Measurements from ENCODE around the gene RBM18.

Gene RBM18

DNA sequence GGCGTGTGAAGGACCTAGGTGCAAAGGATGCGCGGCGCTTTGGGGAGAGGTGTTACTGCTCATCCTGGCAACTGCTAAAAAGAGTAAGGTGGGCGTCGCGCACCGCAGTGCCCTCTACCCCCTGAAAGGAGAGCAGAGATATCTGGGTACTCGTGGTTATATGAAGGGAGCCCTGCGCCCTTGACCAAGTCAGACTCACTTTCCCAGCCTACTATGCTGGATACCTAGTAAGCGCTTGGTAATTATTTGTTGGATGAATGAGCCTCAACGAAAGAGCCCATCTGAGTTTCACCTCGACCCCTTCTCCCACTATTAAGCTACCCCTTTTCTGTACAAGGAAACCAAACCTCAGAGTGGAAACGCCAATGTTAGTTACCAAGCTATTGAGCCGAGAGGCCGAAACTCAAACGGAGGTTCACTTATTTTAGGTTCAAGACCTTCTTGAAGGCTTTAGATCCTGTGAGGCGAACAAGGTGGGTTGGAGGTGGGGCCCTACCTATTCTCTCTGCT is 43.9 kb downstream of the RBM18 start:
- DNase-seq, result no peak

DNA sequence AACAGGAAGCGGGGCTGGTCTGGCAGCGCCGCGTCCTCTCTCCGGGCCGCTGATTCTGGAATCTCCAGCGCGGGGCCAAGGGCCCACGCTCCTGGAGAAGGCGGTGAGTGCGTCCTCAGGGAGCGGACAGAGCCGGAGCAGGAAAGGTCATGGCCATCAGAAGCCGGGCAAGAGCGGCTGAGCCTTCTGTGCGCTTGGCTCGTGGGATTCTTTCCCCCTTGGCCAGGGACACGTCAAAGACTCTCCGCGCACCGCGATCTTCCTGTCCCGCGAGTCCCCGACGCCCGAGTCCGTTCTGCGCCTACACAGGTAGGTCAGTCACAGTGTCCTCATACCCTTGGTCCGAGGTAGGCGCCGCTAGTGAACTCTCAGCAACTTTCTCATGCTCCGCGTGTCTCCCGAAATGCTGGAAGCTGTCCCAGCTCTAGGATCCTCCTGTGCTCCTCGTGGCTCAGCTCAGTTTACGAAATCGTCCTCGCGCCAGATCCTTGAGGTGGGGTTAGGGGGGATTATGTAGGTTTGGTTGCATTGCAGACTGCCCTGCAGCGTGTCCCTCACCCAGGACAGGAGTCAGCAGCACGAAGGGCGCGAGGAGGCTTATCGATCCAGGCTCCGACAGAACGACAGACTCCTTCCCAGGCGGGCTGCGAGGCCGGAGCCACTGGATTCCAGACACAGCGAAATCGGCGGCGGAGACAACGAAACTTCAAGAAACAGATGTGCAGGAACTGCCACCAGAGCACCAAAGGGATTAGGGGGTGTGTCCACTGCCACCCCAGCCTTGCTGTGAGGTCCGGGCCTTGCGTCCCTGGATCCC is 44.6 kb downstream of the RBM18 start:
- DNase-seq, result no peak

DNA sequence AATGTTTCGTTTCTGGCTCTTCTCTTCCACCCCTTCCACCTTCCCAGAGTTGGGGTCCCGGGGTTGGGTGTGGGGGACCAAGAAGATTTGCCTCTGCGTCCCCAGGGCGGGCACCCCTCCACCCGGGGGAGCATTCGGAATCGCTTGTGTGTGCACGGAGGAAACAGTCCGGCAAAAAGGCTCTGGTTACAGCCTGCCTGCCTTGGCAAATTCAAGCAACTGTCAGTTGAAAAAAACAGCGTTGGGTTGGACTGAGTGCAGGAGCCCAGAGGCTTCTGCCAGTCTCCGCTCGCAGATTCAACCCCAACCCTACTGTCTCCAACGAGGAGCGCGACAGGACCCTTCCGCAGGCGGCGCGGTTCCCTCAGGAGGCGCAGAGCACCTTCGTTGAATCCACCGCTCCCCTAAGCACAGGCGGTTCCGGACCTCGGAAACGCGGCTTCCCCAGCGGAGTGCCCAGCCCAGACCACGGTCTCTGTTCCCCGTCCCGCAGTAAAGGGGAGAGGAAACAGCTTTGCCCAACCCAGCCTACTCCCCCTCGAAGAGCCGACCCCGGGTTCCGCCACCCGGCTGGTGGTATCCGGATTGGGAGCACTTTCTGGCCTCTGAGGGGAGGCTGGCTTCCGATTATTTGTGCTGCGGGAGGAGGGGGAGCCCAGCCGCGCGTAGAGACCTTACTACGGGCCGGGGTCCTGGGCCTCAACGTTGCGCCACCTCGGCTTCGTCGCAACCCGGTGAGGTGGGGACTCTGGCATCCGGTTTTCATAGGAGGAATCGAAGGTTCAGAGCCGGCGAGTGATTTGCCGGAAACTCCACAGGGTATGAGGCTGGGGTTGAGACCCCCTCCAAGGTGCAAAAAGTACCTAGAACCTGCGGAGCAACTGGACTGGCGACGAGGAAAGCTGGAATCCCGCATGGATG is 45.4 kb downstream of the RBM18 start:
- no peak for DNase-seq

DNA sequence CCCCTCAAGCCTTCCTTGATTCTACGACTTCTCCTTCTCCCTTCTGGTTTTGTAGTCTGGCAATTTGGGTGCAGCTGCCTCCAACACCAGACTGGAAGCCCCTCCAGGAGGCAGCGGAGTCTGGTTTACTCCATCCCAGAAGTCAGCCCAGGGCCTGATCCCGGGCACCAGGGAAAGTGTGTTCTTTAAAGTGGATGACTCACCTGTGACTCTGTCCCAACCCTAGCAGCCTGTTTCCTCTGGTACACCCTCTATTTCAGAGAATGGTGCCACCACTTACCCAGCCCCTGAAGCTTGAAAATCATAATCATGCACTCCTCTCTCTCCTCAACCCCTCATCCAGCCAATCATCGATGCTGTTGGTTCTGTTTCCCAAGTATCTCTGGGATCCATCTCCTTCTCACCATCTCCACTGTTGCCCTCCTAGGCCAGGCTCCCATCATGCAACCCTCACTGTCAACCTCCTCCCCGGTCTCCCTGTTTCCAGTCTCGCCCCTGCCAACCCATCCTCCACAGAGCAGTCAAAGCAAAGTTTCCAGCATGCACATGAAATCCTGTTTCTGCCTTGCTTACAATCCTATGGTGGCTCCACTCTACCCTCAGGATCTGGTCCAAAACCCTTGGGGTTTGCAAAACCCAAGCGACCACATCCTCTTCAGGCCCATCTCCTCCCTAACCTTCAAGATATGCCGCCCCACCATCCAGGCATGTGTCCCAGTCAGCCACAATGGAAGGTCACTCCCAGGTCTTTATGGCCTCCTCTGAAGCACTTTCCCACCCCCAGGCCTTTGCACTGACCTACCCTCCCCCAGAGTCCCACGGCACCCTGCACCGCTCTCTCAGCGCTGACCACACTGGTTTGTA is 46.3 kb downstream of the RBM18 start:
- DNase-seq, result no peak

DNA sequence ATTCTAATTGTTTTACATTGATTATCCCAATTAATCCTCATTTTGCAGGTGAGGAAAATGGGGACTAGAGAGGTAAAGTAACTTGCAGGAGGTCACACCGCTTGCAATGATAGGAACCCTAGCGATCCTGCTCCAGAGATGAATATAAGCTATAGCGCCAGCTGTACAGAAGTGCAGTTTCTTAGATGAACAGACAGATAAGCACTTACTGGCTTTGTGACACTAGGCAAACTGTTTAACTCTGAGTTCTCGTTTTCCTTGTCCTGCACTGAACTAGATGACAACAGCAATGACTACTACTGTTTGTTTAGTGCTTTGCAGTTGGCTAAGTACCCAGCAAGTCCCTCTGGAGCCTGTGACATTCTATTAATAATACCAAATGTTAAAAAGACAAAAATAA is 47.0 kb downstream of the RBM18 start:
- DNase-seq, result no peak

DNA sequence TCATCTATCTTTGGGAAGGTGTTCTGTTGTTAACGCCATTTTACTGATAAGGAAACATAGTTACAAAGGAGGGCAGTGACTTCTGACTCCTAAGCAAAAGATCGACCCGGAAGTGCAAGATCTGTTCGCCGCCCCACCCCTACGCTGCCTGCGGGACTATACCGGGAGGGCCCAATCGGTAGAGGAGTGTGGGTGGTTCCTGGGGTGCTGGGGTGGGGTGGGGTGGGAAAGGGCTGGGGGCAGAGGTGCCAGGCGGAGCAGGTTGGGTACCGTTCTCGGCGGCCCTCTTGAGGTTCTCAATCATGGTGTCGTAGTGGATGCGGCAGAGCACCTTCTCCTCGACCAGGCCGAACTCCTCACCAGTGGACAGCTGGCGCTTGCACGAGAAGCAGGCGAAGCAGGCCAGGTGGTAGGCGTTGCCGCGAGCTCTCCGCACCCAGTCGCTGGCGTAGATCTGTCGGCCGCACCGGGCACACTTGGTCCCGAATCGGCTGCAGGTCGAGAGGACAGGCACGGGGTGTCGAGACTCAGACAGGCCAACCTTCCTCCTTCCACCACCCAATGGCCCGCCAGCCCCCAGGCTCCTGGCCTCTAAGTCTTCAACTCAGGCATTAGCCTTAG is 47.7 kb downstream of the RBM18 start:
- no peak for DNase-seq

DNA sequence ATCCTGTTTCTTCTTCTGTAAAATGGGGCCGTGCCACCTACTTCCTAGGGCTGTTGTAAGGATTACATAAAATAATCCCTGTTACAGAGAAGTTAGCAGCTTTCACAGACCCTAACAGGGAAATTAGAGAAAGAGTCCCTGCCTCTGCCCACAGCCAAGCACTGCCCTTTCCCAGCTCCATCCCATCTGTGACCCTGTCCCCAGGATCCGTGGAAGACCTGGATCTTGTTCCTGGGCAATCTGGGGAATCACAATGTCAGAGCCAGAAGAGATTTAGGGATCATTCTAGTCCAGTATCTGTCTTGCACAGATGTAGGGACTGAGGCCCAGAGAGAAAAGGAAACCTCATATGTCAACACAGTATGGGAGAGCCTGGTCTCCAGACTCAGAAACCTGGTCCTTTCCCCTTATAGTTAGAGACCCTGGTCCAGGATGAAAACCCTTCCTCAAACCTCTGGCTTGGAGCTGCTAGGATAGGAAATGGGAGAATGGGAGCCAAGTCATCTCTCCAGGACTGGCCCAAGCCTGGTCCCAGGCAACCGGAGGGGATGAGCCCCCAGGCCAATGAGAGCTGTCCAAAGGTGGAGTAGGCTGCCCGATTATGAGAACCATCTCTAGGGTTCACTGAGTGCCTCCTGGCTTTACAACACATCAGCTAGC is 48.4 kb downstream of the RBM18 start:
- no peak for DNase-seq

DNA sequence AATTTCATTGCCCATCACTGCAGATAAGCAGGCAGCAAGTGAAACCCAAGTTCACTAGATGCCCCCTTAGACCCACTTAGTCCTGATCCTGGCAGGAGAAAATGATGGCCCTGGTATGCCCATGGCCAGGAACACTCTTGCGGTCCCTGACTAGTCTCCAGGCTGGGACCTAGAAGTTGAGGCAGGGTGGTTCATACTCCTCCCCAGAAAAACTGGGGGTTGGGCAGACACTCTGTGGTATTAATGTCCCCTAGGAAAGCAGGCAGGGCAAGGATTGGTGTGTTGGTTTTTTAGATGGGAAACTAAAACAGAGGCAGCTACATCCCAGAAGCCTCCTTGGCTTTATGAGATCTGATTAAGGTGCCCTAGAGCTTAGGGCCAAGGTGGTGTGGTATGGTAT is 49.0 kb downstream of the RBM18 start:
- DNase-seq, result no peak

DNA sequence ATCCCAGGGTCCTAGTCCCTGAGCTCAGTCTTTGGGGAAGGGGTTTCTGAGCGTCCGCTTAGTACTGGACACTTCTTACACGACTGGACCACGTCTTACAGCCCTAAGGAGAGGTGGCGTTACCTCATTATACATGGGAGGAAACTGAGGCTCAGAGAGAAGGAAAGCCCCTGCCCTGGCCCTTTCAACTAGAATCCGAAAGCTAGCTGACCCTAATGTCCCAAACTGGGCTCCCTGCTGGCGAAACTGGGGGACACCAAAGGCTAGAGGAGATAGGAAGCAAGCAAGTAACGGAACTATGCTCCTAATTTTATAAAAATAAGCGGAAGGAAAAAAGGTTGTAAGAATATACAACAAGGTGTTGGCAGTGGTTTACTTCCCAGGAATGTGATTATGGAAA is 50.1 kb downstream of the RBM18 start:
- DNase-seq, result no peak

DNA sequence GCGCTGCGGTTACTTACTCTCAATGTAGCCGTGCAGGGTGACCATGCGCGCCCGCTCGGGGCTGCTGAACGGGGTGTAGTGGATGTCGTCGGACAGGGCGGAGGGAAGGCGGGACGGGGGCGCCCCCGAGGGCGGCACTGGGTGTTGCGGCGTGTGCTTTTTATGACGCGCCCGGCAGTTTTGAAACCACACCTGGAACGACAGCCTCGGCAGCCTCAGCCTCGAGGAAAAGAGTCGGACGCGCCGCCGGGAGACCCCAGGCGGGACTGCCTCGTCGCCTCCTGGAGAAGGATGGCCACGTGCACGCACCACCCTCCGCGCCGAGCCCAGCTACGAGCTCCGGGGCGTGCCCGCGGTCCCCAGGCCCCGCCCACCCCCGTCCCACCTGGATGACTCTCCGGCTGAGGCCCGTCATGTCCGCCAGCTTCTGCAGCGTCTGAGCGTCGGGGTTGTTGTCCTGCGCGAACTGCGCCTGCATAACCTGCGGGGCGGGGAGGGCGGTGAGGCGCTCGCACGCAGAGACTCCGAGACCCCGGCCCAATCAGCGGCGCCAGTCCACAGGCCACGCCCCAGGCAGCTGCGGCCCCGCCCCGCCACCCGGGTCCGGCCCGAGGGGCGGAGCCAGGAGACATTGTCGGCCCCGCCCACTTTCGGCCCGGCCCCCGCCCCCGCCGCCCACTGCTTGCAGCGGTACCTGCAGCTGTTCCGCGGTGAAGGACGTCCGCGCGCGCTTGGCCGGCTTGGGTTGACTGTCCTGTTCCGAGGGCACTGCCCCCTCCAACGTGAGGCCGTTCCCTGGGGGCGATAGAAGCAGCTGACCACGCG is 50.8 kb downstream of the RBM18 start:
- DNase-seq, result peak; percentile 21 to 25

DNA sequence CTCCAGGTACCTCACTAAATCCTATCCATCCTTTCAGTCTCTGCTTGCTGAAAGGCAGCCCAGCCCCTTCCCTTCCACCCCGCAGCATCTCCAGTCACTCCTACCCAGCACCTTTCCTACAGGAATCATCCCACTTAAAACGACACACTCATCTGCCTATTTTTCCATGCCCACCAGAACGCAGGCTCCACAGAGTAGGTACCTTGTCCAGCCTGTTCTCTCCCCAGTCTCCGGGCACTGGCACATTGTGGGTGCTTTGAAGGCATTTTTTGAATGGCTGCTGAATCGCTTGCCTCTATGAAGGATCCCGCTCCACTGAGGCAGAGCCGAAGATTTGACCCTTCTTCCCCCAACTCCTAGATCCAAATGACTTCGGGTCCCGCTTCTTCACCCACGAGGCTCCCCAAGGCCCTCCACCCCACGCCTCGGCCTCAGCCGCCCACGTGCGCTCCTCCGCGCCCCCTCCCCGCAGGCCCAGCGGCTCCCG is 51.5 kb downstream of the RBM18 start:
- DNase-seq, result no peak

DNA sequence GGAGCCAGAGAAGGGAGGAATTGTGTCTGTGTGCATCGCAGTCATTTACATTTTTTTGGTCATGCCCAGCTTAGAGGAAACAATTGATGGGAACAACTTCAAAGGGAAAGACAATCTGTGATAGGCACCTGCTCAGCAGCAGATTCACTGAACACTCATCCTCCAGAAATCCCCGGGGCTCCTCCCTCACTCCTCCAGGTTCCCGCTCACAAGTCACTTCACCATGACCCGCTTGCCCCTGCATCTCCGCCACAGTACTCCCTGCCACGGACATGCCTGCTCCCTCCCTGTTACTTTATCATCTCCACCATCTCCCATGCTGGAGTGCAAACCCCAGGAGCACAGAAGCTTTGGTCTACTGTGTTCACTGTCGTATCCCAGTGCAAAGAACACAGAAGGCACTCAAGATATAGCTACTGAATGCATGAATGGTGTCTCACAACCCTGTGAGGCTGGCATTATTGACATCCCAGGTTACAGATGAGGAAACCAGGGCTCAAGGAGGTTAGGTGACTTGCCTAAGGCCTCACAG is 52.1 kb downstream of the RBM18 start:
- no peak for DNase-seq

DNA sequence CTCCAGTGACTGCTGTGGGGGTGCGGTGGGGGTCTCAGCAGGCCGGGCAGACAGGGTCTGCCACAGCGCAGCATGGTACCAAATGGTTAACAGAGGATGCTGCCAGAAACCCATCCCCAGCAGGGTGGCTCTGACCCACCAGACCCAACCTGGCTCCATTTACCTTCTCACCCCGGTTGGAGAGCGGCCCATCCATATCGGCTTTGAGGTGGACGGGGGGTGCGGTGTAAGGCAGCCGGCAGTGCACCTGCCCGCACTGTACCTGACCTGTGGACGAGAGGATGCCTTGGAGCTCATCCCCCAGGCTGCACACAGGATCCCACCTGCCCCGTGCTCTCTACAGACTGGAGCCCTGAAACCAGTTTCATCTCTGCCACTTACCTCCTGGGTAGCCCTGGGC is 55.2 kb downstream of the RBM18 start:
- DNase-seq, result no peak

DNA sequence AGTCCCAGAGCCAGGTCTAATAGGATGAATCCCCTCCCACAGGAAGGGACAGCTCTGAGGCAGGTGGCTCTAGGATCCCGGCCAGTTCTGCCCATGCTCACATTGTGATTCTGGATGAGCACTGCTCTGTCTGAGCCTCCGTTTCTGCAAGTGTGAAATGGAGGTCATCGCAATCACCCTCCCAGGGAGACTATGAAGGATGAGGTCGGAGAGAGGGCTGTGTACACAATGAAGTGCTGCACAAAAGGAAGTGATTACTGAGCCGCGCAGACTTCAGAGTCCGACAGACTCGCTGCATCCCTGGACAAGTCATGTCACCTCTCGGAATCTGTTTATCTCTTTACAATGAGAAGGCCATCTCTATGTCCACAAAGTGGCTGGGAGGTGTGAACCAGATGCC is 57.5 kb downstream of the RBM18 start:
- no peak for DNase-seq

DNA sequence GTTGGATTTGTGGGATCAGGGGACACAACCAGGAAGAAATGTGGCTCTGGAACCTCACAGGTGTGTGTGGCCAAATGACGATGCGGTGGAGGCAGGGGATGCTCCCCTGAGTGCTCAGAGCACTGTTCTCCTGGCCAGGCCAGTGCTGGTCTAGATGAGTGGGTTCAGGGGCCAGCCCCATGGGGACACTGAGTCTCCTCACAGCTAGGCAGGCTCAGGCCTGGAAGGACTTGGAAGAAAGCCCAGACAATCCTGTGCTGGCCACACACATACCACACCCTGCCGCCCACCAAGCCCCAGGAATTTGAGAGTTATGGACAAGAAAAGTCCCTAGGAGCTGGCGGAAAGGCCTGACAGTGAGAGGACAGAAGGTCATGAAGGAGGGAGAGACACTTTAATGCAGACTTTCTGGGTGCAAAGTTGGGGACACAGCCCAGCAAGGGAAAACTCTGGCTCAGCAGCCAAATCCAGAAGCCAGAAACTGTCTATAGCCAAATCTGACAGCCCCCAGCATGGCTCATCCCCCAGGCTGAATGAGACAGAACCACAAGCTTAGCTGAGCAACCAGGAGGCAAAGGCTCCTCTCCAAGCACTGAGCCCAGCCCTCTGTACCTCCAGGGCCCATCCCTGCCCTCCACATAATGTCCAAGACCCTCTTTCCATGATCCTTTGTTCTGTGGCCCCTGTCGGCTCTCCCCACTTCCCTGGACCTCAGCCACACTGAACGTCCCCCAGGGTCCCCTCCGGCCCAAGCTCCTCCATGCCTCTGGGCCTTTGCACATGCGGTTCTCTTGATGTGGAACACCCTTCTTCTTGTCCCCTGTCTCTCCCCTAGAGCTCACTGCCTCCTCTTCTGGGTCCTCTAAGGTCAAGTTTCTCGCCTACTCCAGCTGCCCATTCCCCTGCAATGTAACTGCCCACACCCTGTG is 58.3 kb downstream of the RBM18 start:
- no peak for DNase-seq

DNA sequence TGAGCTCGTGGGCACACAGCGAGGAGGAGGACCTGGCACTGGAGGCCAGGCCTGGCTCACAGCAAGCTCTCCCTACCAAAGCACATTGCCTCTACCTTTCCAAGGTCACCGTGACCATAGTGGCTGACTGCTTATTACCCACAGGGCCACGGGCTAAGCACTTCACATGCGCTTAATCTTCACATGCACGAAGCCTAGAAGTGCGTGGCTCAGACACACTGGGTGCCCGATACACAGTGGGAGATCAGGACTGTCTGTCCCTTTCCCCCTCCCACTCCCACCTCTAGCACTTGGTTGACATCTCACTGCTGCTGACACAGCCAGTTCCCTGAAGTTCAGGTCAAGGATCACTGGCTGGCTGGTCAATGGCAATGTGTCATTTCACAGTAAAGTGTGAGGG is 59.5 kb downstream of the RBM18 start:
- DNase-seq, result no peak

DNA sequence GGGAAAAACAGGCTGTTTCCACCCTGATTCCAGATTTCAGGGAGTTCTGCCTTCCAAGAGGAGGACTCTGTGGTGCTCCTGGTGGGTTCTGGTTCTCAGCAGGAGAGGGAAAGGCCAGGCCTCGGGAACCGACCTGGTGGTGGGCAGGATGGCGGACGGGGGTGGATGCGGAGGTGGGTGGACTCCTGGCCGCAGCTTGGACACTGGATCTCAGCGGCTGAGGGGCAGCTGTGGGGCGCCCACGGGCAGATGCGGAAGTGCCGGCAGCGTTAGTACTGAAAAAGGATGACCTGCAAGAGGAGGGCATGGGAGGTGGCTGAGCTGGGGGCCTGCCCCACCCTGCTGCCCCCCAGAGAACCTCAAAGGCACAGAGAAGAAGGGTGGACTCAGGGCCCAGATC is 60.1 kb downstream of the RBM18 start:
- DNase-seq, result no peak

DNA sequence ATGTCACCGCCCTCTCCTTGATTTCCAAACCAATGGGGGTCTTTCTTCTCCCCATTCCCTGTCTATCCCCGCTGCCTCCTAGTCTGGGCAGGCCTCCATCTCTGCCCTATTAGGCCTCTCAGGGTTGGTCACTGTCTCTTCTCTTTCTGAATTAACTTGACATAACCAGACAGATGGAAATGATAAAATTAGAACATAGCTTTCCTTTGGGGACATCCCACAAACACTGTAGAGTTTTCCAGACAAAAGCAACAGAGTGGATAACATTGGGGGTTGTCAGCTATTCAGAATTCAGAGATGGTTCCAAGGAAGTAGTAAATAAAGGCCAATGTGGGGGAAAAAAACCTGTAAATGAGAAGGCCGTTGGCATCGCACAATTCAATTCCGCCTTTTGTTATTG is 60.6 kb downstream of the RBM18 start:
- no peak for DNase-seq

DNA sequence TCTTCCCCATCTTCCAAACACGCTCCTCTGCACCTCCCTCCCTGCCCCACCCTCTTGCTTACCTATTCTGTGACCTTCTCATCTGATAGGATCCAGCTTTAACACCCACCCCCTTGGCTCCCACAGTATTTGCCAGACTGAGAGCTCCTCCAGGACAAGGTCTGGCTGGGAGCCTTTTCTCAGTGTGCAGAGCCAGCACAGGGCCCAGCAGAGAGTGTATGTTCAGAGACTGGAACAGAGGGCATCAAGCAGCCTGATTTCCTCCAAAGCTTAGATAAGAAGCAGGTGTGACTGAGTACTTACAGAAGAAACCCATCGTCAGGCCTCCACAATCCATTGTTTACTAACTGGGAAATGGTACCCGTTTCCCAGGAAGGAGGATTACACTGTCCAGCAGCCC is 62.5 kb downstream of the RBM18 start:
- DNase-seq, result no peak

Data from activated CD4-positive, alpha-beta T cell treated with anti-CD3 and anti-CD28 coated beads, Interleukin-2, amount 50 U/mL, for 4 hours (primary cell).